Stimulated activated CD8-positive, alpha-beta memory T cell treated with anti-CD3 and anti-CD28 coated beads, Interleukin-4, amount 100 ng/mL, for 1 hour (primary cell): ENCODE data around the gene SAP30BP.

Source experiments
- DNase-seq, 2 donors: peaks; one replicate each; pipeline ENCODE4 v3.0.0-alpha.2; 2020; ENCODE audit warnings: low read depth in 2 of 2, low spot score in 1 of 2

SAP30BP gene

GRCh38 chr17:75712446-75712845 is 45.3 kb downstream of the SAP30BP start:
- no peak for DNase-seq

GRCh38 chr17:75719732-75720131 is 52.6 kb downstream of the SAP30BP start:
- DNase-seq, result no peak

- DNase-seq, result peak in 1 of 2 donors; percentile 41
Observed at GRCh38 chr17:75720656-75721462, 53.7 kb downstream of the SAP30BP start, which contains the start of gene ITGB4. ITGB4 (plus strand) TSS chr17:75721459; CDS start chr17:75724704, 3,245 bp downstream.

- DNase-seq, result no peak
Observed at GRCh38 chr17:75721463-75722011, 54.4 kb downstream of the SAP30BP start.

- no peak for DNase-seq
Observed at GRCh38 chr17:75722076-75722475, 54.9 kb downstream of the SAP30BP start.

GRCh38 chr17:75722542-75723095 is 55.5 kb downstream of the SAP30BP start:
- no peak for DNase-seq

GRCh38 chr17:75723171-75723930 is 56.2 kb downstream of the SAP30BP start:
- no peak for DNase-seq

GRCh38 chr17:75724016-75725003 is 57.2 kb downstream of the SAP30BP start:
- no peak for DNase-seq

- DNase-seq, result no peak
Observed at GRCh38 chr17:75725504-75725903, 58.4 kb downstream of the SAP30BP start.

- no peak for DNase-seq
Observed at GRCh38 chr17:75727391-75727790, 60.3 kb downstream of the SAP30BP start.

GRCh38 chr17:75729351-75729750 is 62.2 kb downstream of the SAP30BP start:
- no peak for DNase-seq

- no peak for DNase-seq
Observed at GRCh38 chr17:75730065-75730464, 62.9 kb downstream of the SAP30BP start.

GRCh38 chr17:75731086-75731715 is 64.1 kb downstream of the SAP30BP start:
- DNase-seq, result no peak

- no peak for DNase-seq
Observed at GRCh38 chr17:75731716-75732498, 64.8 kb downstream of the SAP30BP start.

GRCh38 chr17:75733471-75733870 is 66.3 kb downstream of the SAP30BP start:
- no peak for DNase-seq

GRCh38 chr17:75734674-75735294 is 67.6 kb downstream of the SAP30BP start:
- DNase-seq, result no peak

- DNase-seq, result no peak
Observed at GRCh38 chr17:75736173-75736835, 69.2 kb downstream of the SAP30BP start.
